HCT116 (cell line): ENCODE data around the gene TCF7L2. TPM values are rescaled to one million over a fixed set of nuclear protein-coding genes. Genes with fewer than 3 reads are reported as not detected.

Source experiments
- ATAC-seq: fragments of 200-7000 bp; cut with Tn5 transposase; 2 replicates; pipeline ENCODE4 v1.9.1; 2020; ENCODE audit warnings: mild to moderate bottlenecking, moderate library complexity
- BruUV-seq: library from RNA; stranded (reverse); fragments of 400-500 nt; replicated peaks from 2 replicates; lab custom pipeline; 2021; lab: Mats Ljungman, UMichigan
- CTCF ChIA-PET: fragments of 300-600 bp; sonication (Branson Sonifier 250); formaldehyde crosslinking; loops from one replicate; lab custom pipeline; 2021; ENCODE audit warnings: antibody characterized with exemption; lab: Charles Lee
- POLR2A ChIA-PET: fragments of 300-600, 350-600 bp; sonication (Branson Sonifier 250); formaldehyde crosslinking; loops from one replicate; lab custom pipeline; 2021; ENCODE audit warnings: antibody characterized with exemption; lab: Charles Lee
- RAD21 ChIA-PET, 2 experiments: fragments of 300-600 bp; sonication (Branson Sonifier 250); formaldehyde crosslinking; loops; one replicate each; lab custom pipeline; 2023; ENCODE audit warnings: low total read pairs in 2 of 2; ENCODE audit not compliant: uncharacterized antibody in 2 of 2, unreplicated experiment in 2 of 2, low non-redundant PET in 1 of 2; lab: Charles Lee
- DNase-seq: peaks from one replicate; pipeline ENCODE4 v3.0.0-alpha.2; 2010; ENCODE audit warnings: low read depth, low spot score
- H2AFZ ChIP-seq: fragments of 200-600 bp; shearing (Covaris generic), sonication (generic); 2 replicates; pipeline ENCODE4 v1.6.1; 2017; ENCODE audit warnings: low read depth, mixed run types, mixed read lengths, antibody characterized with exemption, low read length; ENCODE audit not compliant: poor library complexity, severe bottlenecking
- H3K27ac ChIP-seq: 2 replicates; pipeline ENCODE4 v1.5.1; 2012; ENCODE audit warnings: low read depth, low read length
- H3K27me3 ChIP-seq: fragments of 200-600 bp; sonication (generic); 2 replicates; pipeline ENCODE4 v1.6.1; 2016; ENCODE audit warnings: mixed run types, low read length, mixed read lengths; ENCODE audit not compliant: insufficient read depth
- H3K36me3 ChIP-seq, 2 experiments: fragments of 200-500 bp in 1 of 2; fragments of 200-600 bp in 1 of 2; sonication (Bioruptor generic) in 1 of 2; sonication (generic) in 1 of 2; 2 replicates each; pipeline versions ENCODE4 v1.5.1 to v1.6.1; 2014 to 2016; ENCODE audit warnings: low read length in 2 of 2, inconsistent platforms in 1 of 2, mixed read lengths in 1 of 2, mixed run types in 1 of 2; ENCODE audit not compliant: insufficient read depth in 2 of 2, control insufficient read depth in 1 of 2
- H3K4me1 ChIP-seq, 2 experiments: fragments of 200-600 bp in 1 of 2; sonication (generic) in 1 of 2; 2 replicates each; pipeline versions ENCODE4 v1.5.1 to v1.6.1; 2012 to 2017; ENCODE audit warnings: low read length in 2 of 2, inconsistent platforms in 1 of 2, mild to moderate bottlenecking in 1 of 2, mixed read lengths in 1 of 2, mixed run types in 1 of 2, moderate library complexity in 1 of 2; ENCODE audit not compliant: insufficient read depth in 2 of 2, control insufficient read depth in 1 of 2
- H3K4me2 ChIP-seq: fragments of 200-600 bp; sonication (generic); 2 replicates; pipeline ENCODE4 v1.6.1; 2017; ENCODE audit warnings: mixed run types, low read length, mixed read lengths
- H3K4me3 ChIP-seq, 2 experiments: fragments of 200-600 bp in 1 of 2; sonication (generic) in 1 of 2; replicated peaks in 1 of 2; 2 replicates each; pipeline ENCODE4 v1.5.1; 2011 to 2016; ENCODE audit warnings: low read length in 2 of 2, control low read depth in 1 of 2, low read depth in 1 of 2, mild to moderate bottlenecking in 1 of 2, mixed read lengths in 1 of 2, mixed run types in 1 of 2
- H3K79me2 ChIP-seq: fragments of 200-600 bp; sonication (generic); 2 replicates; pipeline ENCODE4 v1.6.1; 2017; ENCODE audit warnings: mild to moderate bottlenecking, mixed run types, low read length, moderate library complexity, mixed read lengths; ENCODE audit not compliant: insufficient read depth
- H3K9ac ChIP-seq: fragments of 200-600 bp; sonication (generic); 2 replicates; pipeline ENCODE4 v1.6.1; 2016; ENCODE audit warnings: low read length, mixed read lengths
- H3K9me2 ChIP-seq: fragments of 200-600 bp; sonication (generic), shearing (Covaris generic); 2 replicates; pipeline ENCODE4 v1.6.1; 2017; ENCODE audit warnings: mixed run types, mild to moderate bottlenecking, moderate library complexity; ENCODE audit not compliant: insufficient read depth
- H3K9me3 ChIP-seq, 2 experiments: fragments of 200-500 bp in 1 of 2; fragments of 200-600 bp in 1 of 2; sonication (Bioruptor generic) in 1 of 2; sonication (generic) in 1 of 2; 2 replicates each; pipeline ENCODE4 v1.6.1; 2014 to 2017; ENCODE audit warnings: low read length in 2 of 2, mixed read lengths in 2 of 2, inconsistent platforms in 1 of 2, low read depth in 1 of 2, mild to moderate bottlenecking in 1 of 2, mixed run types in 1 of 2, moderate library complexity in 1 of 2; ENCODE audit not compliant: control insufficient read depth in 1 of 2, insufficient read depth in 1 of 2
- H4K20me1 ChIP-seq: fragments of 200-600 bp; sonication (generic), shearing (Covaris generic); 2 replicates; pipeline ENCODE4 v1.6.1; 2017; ENCODE audit warnings: mixed run types, mild to moderate bottlenecking, moderate library complexity; ENCODE audit not compliant: insufficient read depth
- CBX3 ChIP-seq: IDR thresholded peaks from 2 replicates; pipeline ENCODE4 v1.6.1; 2012; ENCODE audit warnings: low read depth
- CEBPB ChIP-seq: IDR thresholded peaks from 2 replicates; pipeline ENCODE4 v1.6.1; 2012; ENCODE audit warnings: low read depth
- CTCF ChIP-seq, 3 experiments: fragments of 200-600 bp in 1 of 3; sonication (generic) in 1 of 3; IDR thresholded peaks in 2 of 3; conservative IDR thresholded peaks in 1 of 3; 2 replicates each; pipeline ENCODE4 v1.5.1; 2012 to 2017; ENCODE audit warnings: low read depth in 2 of 3, low read length in 2 of 3, antibody characterized with exemption in 1 of 3, borderline replicate concordance in 1 of 3, control low read depth in 1 of 3, mild to moderate bottlenecking in 1 of 3, mixed read lengths in 1 of 3, mixed run types in 1 of 3, moderate library complexity in 1 of 3; ENCODE audit not compliant: insufficient read depth in 1 of 3
- EZH2 ChIP-seq: fragments of 200-600 bp; sonication (generic); IDR thresholded peaks from 2 replicates; pipeline ENCODE4 v1.6.1; 2017; ENCODE audit warnings: antibody characterized with exemption, mixed run types
- FOSL1 ChIP-seq: IDR thresholded peaks from 2 replicates; pipeline ENCODE4 v1.6.1; 2012; ENCODE audit warnings: low read depth
- POLR2A ChIP-seq: IDR thresholded peaks from 2 replicates; pipeline ENCODE4 v1.7.0; 2011; ENCODE audit warnings: borderline replicate concordance; ENCODE audit not compliant: insufficient read depth, insufficient read length; ENCODE audit errors: extremely low read depth
- POLR2AphosphoS5 ChIP-seq: IDR thresholded peaks from 2 replicates; pipeline ENCODE4 v1.6.1; 2011; ENCODE audit warnings: mild to moderate bottlenecking, low read depth, low read length, moderate library complexity
- RAD21 ChIP-seq: IDR thresholded peaks from 2 replicates; pipeline ENCODE4 v1.6.1; 2012; ENCODE audit warnings: low read depth, mild to moderate bottlenecking
- YY1 ChIP-seq: IDR thresholded peaks from 2 replicates; pipeline ENCODE4 v1.6.1; 2011; ENCODE audit warnings: low read length, low read depth, moderate library complexity, mild to moderate bottlenecking; ENCODE audit not compliant: insufficient replicate concordance; ENCODE audit errors: extremely low read depth
- intact Hi-C: fragments of 100-400 bp; cut with micrococcal nuclease; formaldehyde crosslinking; loops from 2 replicates; pipeline ENCODE4 v1.10.0; 2022
- total RNA-seq: library from RNA; stranded (reverse); gene quantifications from one replicate; pipeline ENCODE4 v1.2.1, GENCODE V29; 2021; ENCODE audit not compliant: unreplicated experiment

The TCF7L2 gene
- total RNA-seq, 1 experiment from 2014 or later, result 164 TPM

GRCh38 chr10:113165673-113166072 is 215.6 kb downstream of the TCF7L2 start:
- Histone ChIP-seq H3K36me3 (peaks cover 55 to 61% of the 10 kb centered on the region in 2 experiments), H3K9me3 (no peaks in the 10 kb centered on the region), H3K4me1 (no peaks in the 10 kb centered on the region), H3K27me3 (no peaks in the 10 kb centered on the region), H3K4me2 (no peak overlapping the region), H3K4me3 (no peak overlapping the region), H4K20me1 (0 out of 2 replicates have a peak, but pooled peaks cover 5% of the 10 kb centered on the region), H3K79me2 (0 out of 2 replicates have a peak, but pooled peaks cover 3% of the 10 kb centered on the region), H3K9ac (no peak overlapping the region), H3K9me2 (no peaks in the 10 kb centered on the region), H3K27ac (no peak overlapping the region), H2AFZ (no peak overlapping the region)
- no TSS peak for BruUV-seq
- ATAC-seq (no peak), DNase-seq (no peak)
- CTCF ChIA-PET, result interaction anchor here (1.3 kb wide), 1 partner anchor 12 kb away, joined by 3 read pairs; no protein-coding TSS in a partner anchor
- RAD21 ChIA-PET, result no interaction called here
- TF ChIP-seq CBX3, result no peak
- TF ChIP-seq FOSL1, result no peak
- no peak for TF ChIP-seq YY1
- TF ChIP-seq CTCF (IDR thresholded peaks at IDR 0.05 in 2 of 3, conservative IDR thresholded peaks at IDR 0.05 in 1 of 3; ENCODE audit: borderline replicate concordance in 1 of 3, insufficient read depth in 1 of 3, low read depth in 2 of 3, low read length in 2 of 3), result no peak
- no peak for TF ChIP-seq RAD21
- TF ChIP-seq CEBPB, result no peak
- TF ChIP-seq EZH2, result no peak
- intact Hi-C loops, result no loop called here
- POLR2A ChIA-PET, result no interaction called here

- Histone ChIP-seq H3K9ac (no peak overlapping the region), H2AFZ (no peak overlapping the region), H3K79me2 (no peaks in the 10 kb centered on the region), H3K27ac (no peak overlapping the region), H3K27me3 (no peaks in the 10 kb centered on the region), H3K4me1 (no peaks in the 10 kb centered on the region), H3K4me3 (no peak overlapping the region), H4K20me1 (0 out of 2 replicates have a peak, but pooled peaks cover 5% of the 10 kb centered on the region), H3K9me3 (no peaks in the 10 kb centered on the region), H3K9me2 (no peaks in the 10 kb centered on the region), H3K36me3 (peaks cover 37 to 44% of the 10 kb centered on the region in 2 experiments; a peak in 3 of 4 replicates), H3K4me2 (no peak overlapping the region)
- CTCF ChIA-PET, result no interaction called here
- intact Hi-C loops, result no loop called here
- DNase-seq, result no peak
- no peak for ATAC-seq
- POLR2A ChIA-PET, result no interaction called here
- BruUV-seq, result no TSS peak
- RAD21 ChIA-PET, result no interaction called here
- peak; percentile 18; the same call in 1 of the 2 replicates for TF ChIP-seq POLR2AphosphoS5
- TF ChIP-seq POLR2A, result no peak
Observed at GRCh38 chr10:113167702-113168101, 217.7 kb downstream of the TCF7L2 start.
